Medulla oblongata (tissue), 1 donor: ENCODE measurements around the gene FOXN3.
A peak's percentile ranks its signal among the peaks of the same experiment; 100 is the strongest.

ENCODE experiments used
- DNase-seq: peaks from one replicate; pipeline ENCODE4 v3.0.0-alpha.2; 2015; ENCODE audit errors: extremely low spot score

The FOXN3 gene

GRCh38 chr14:89197623-89198022, 219.4 kb downstream of the FOXN3 start:
- no peak for DNase-seq

GRCh38 chr14:89196545-89196944, 220.5 kb downstream of the FOXN3 start:
- DNase-seq, result no peak

- DNase-seq, result no peak
Observed at GRCh38 chr14:89194376-89194775, 222.7 kb downstream of the FOXN3 start.

- peak; percentile 66 for DNase-seq
Observed at GRCh38 chr14:89190765-89191513, 226.1 kb downstream of the FOXN3 start.

- DNase-seq, result no peak
Observed at GRCh38 chr14:89188492-89188891, 228.5 kb downstream of the FOXN3 start.

- no peak for DNase-seq
Observed at GRCh38 chr14:89187501-89187900, 229.5 kb downstream of the FOXN3 start.

GRCh38 chr14:89186856-89187376, 230.1 kb downstream of the FOXN3 start:
- no peak for DNase-seq

- DNase-seq, result no peak
Observed at GRCh38 chr14:89185919-89186855, 230.8 kb downstream of the FOXN3 start.

- DNase-seq, result peak; percentile 80
Observed at GRCh38 chr14:89184952-89185351, 232.1 kb downstream of the FOXN3 start.

GRCh38 chr14:89182326-89182725, 234.7 kb downstream of the FOXN3 start:
- no peak for DNase-seq

GRCh38 chr14:89180546-89180945, 236.5 kb downstream of the FOXN3 start:
- DNase-seq, result no peak

- no peak for DNase-seq
Observed at GRCh38 chr14:89179891-89180404, 237.1 kb downstream of the FOXN3 start.

GRCh38 chr14:89178800-89179535, 238.1 kb downstream of the FOXN3 start:
- DNase-seq, result no peak

- no peak for DNase-seq
Observed at GRCh38 chr14:89178376-89178775, 238.7 kb downstream of the FOXN3 start.

GRCh38 chr14:89175881-89176799, 240.9 kb downstream of the FOXN3 start:
- no peak for DNase-seq

- no peak for DNase-seq
Observed at GRCh38 chr14:89171628-89172027, 245.4 kb downstream of the FOXN3 start.

GRCh38 chr14:89171168-89171567, 245.9 kb downstream of the FOXN3 start:
- DNase-seq, result no peak

GRCh38 chr14:89167705-89168104, 249.3 kb downstream of the FOXN3 start:
- DNase-seq, result no peak

GRCh38 chr14:89166633-89167032, 250.4 kb downstream of the FOXN3 start:
- DNase-seq, result no peak
